Posterior cingulate gyrus (tissue), 11 donors: ENCODE data around the gene COPS4.
A peak's percentile ranks its signal among the peaks of the same experiment; 100 is the strongest.
"Not testable (repeated sequence)": the region's sequence is repeated elsewhere in the genome, so short reads cannot be mapped to it uniquely, and the experiment has no call there.

Experiments
- DNase-seq, 10 donors: peaks; one replicate each; pipeline versions ENCODE4 v3.0.0 to v3.0.0-alpha.2; 2020 to 2021; ENCODE audit warnings: mixed read lengths in 3 of 10
- intact Hi-C: fragments of 100-400 bp; cut with DNase I; formaldehyde crosslinking; loops from one replicate; pipeline ENCODE4 v1.15.1; 2023

The COPS4 gene

GRCh38 chr4:83034630-83035494 is at the start of gene COPS4:
TSS of gene COPS4 (plus strand) at chr4:83035183. CDS start at chr4:83035225, 42 bp downstream.
- intact Hi-C loops = loop anchor here (1.0 to 10.0 kb wide), 5 partner anchors 22 to 600 kb away; partner anchors contain the start of genes ABRAXAS1, ENOPH1, HNRNPDL and SEC31A
- peak; percentile 93 to 100 (median 96) for DNase-seq

- DNase-seq, intact Hi-C loops: not testable (repeated sequence)
These were observed 47.5 kb upstream of the COPS4 start for GRCh38 chr4:82987519-82987918.

GRCh38 chr4:82988323-82988832 is 46.6 kb upstream of the COPS4 start:
- intact Hi-C loops = no loop called here
- no peak for DNase-seq

- no peak for DNase-seq
- intact Hi-C loops = no loop called here
These were observed 45.2 kb upstream of the COPS4 start for GRCh38 chr4:82989575-82990429.

- intact Hi-C loops = no loop called here
- no peak for DNase-seq
These were observed 40.1 kb upstream of the COPS4 start for GRCh38 chr4:82994834-82995233.

- intact Hi-C loops = no loop called here
- DNase-seq = no peak
These were observed 36.1 kb upstream of the COPS4 start for GRCh38 chr4:82998898-82999297.

- intact Hi-C loops = loop anchor here (10.0 kb wide), 1 partner anchor 568 kb away; the partner anchor contains the start of genes ENOPH1 and HNRNPDL
- no peak for DNase-seq
These were observed 32.7 kb upstream of the COPS4 start for GRCh38 chr4:83002329-83002728.

- intact Hi-C loops = loop anchor here (10.0 kb wide), 1 partner anchor 568 kb away; the partner anchor contains the start of genes ENOPH1 and HNRNPDL
- DNase-seq = peak in 1 of 10 donors; percentile 37
These were observed 31.8 kb upstream of the COPS4 start for GRCh38 chr4:83003044-83003791.

GRCh38 chr4:83009529-83009928 is 25.5 kb upstream of the COPS4 start:
- intact Hi-C loops = loop anchor here (10.0 kb wide), 1 partner anchor 575 kb away; the partner anchor contains the start of genes ENOPH1 and HNRNPDL

GRCh38 chr4:83010111-83010521 is 24.9 kb upstream of the COPS4 start:
- DNase-seq = no peak
- intact Hi-C loops = loop anchor here (5.0 to 10.0 kb wide), 3 partner anchors 93 to 638 kb away; partner anchors contain the start of gene HNRNPD

More at GRCh38 chr4:83009529-83009928, 25.5 kb upstream of the COPS4 start:
- DNase-seq = no peak

GRCh38 chr4:83010522-83011318 is 24.3 kb upstream of the COPS4 start, which contains the start of gene LIN54:
TSS of gene LIN54 (minus strand) at chr4:83010823. CDS start at chr4:82984844, 25,979 bp downstream.
- intact Hi-C loops = loop anchor here (5.0 to 10.0 kb wide), 3 partner anchors 93 to 638 kb away; partner anchors contain the start of gene HNRNPD
- DNase-seq = peak; percentile 54 to 96 (median 69)

GRCh38 chr4:83011689-83012199 is 23.2 kb upstream of the COPS4 start:
- intact Hi-C loops = loop anchor here (2.0 to 10.0 kb wide), 4 partner anchors 94 to 639 kb away; partner anchors contain the start of genes HNRNPD and THAP9
- no peak for DNase-seq

- intact Hi-C loops = loop anchor here (2.0 to 10.0 kb wide), 4 partner anchors 95 to 640 kb away; partner anchors contain the start of genes HNRNPD and THAP9
These were observed 22.7 kb upstream of the COPS4 start for GRCh38 chr4:83012200-83012686.

GRCh38 chr4:83012687-83013419 is 22.1 kb upstream of the COPS4 start:
- intact Hi-C loops = loop anchor here (1.0 to 10.0 kb wide), 5 partner anchors 22 to 641 kb away; partner anchors contain the start of genes COPS4, HNRNPD and THAP9
- DNase-seq = peak; percentile 96 to 100 (median 97)

More at GRCh38 chr4:83012200-83012686, 22.7 kb upstream of the COPS4 start:
- DNase-seq = peak; percentile 16 to 86 (median 32)

- intact Hi-C loops = loop anchor here (1.0 to 10.0 kb wide), 5 partner anchors 22 to 641 kb away; partner anchors contain the start of genes COPS4, HNRNPD and THAP9
- DNase-seq = no peak
These were observed 21.5 kb upstream of the COPS4 start for GRCh38 chr4:83013420-83013867.

GRCh38 chr4:83013902-83014301 is 21.1 kb upstream of the COPS4 start:
- no peak for DNase-seq

More at GRCh38 chr4:83013902-83014301, 21.1 kb upstream of the COPS4 start:
- intact Hi-C loops = loop anchor here (1.0 to 10.0 kb wide), 5 partner anchors 21 to 642 kb away; partner anchors contain the start of genes COPS4, HNRNPD and THAP9
